ENCODE data around the gene DDI1.

DNA sequence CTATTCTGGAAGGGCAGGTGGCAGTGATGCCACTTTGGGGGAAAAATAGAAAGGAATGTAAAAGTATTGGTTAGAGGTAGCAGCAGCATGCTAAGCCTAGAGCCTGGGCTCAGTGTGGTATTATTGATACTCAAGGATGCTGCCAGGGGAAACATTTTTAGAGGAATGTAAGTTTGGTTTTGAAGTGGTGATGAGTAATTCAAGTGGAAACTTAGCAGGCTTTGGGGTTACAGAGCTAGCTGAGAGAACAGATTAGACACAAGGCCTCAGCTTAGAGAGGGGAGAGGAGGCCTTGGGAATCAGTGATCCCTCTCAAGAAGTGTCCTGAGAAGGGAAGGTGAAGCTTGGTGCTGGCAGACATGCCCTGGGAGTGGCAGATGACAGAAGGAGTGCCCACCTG lies 32.9 kb upstream of the DDI1 start:
- TF ChIP-seq POLR2AphosphoS5 (IDR thresholded peaks at IDR 0.05; ENCODE audit: low read depth, low read length) (no peak), FOXP2 (optimal IDR thresholded peaks at IDR 0.05; ENCODE audit: borderline replicate concordance, extremely low read depth, extremely low read length, insufficient read depth) (no peak), SIN3A (IDR thresholded peaks at IDR 0.05; ENCODE audit: borderline replicate concordance, insufficient read depth, low read length) (no peak)
- TF ChIP-seq, protein P1, sequence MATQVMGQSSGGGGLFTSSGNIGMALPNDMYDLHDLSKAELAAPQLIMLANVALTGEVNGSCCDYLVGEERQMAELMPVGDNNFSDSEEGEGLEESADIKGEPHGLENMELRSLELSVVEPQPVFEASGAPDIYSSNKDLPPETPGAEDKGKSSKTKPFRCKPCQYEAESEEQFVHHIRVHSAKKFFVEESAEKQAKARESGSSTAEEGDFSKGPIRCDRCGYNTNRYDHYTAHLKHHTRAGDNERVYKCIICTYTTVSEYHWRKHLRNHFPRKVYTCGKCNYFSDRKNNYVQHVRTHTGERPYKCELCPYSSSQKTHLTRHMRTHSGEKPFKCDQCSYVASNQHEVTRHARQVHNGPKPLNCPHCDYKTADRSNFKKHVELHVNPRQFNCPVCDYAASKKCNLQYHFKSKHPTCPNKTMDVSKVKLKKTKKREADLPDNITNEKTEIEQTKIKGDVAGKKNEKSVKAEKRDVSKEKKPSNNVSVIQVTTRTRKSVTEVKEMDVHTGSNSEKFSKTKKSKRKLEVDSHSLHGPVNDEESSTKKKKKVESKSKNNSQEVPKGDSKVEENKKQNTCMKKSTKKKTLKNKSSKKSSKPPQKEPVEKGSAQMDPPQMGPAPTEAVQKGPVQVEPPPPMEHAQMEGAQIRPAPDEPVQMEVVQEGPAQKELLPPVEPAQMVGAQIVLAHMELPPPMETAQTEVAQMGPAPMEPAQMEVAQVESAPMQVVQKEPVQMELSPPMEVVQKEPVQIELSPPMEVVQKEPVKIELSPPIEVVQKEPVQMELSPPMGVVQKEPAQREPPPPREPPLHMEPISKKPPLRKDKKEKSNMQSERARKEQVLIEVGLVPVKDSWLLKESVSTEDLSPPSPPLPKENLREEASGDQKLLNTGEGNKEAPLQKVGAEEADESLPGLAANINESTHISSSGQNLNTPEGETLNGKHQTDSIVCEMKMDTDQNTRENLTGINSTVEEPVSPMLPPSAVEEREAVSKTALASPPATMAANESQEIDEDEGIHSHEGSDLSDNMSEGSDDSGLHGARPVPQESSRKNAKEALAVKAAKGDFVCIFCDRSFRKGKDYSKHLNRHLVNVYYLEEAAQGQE (IDR thresholded peaks at IDR 0.05; ENCODE audit: insufficient read depth in 1 of 2, low read depth in 2 of 2, low read length in 2 of 2) = no peak
